ENCODE data around the gene EZR. TPM values are rescaled to one million over a fixed set of nuclear protein-coding genes. Genes with fewer than 3 reads are reported as not detected.

The EZR gene
- total RNA-seq, 4 donors from 2014 or later, result 88.0 to 190 (median 177) TPM

DNA sequence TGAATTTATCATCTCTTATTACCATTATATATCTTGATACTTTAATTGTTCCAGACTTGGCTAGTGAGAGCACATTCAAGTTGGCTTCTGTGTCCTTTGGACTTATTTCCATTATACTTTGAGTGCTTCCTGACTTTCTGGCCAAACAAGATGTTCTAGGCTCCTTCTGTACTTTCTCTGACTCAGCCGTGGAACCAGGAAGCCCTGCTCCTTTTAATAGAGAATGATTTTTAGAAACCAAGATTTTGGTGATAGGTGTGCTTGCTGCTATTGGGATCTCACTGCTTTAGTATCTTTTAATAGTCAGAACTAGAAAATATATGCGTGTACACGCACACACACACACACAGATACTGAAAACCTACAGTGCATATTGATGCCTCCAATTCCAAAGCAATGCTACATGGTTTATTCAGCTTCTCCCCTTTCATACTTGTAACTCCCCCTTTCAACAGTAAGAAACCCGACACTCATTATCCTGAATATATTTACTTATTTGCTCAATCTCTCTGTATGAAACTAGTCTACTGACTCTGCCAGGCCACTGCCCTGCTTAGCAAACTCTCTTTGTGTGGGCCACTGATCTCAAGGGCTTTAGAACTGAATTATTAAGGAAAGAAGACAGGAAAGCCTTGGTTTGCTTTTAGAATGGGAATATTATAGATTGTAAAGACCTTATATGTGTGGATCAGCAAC, 42.7 kb upstream of the EZR start:
- Histone ChIP-seq H3K4me1 (no peaks in the 10 kb centered on the region), H3K9me3 (no peaks in the 10 kb centered on the region), H3K36me3 (no peaks in the 10 kb centered on the region), H3K4me3 (no peak overlapping the region), H3K27me3 (no peaks in the 10 kb centered on the region), H3K27ac (no peak overlapping the region)
- no peak for ATAC-seq
- 82 to 97% methylated on average over 3 to 4 of the region's 4 CpGs for WGBS, 2 donors (ENCODE audit: low coverage in 1 of 2)
- TF ChIP-seq POLR2AphosphoS5 (IDR thresholded peaks at IDR 0.05) (no peak), POLR2A (IDR thresholded peaks at IDR 0.05) (no peak), EP300 (IDR thresholded peaks at IDR 0.05) (no peak)
- TF ChIP-seq, protein P1, sequence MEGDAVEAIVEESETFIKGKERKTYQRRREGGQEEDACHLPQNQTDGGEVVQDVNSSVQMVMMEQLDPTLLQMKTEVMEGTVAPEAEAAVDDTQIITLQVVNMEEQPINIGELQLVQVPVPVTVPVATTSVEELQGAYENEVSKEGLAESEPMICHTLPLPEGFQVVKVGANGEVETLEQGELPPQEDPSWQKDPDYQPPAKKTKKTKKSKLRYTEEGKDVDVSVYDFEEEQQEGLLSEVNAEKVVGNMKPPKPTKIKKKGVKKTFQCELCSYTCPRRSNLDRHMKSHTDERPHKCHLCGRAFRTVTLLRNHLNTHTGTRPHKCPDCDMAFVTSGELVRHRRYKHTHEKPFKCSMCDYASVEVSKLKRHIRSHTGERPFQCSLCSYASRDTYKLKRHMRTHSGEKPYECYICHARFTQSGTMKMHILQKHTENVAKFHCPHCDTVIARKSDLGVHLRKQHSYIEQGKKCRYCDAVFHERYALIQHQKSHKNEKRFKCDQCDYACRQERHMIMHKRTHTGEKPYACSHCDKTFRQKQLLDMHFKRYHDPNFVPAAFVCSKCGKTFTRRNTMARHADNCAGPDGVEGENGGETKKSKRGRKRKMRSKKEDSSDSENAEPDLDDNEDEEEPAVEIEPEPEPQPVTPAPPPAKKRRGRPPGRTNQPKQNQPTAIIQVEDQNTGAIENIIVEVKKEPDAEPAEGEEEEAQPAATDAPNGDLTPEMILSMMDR (IDR thresholded peaks at IDR 0.05), result no peak

DNA sequence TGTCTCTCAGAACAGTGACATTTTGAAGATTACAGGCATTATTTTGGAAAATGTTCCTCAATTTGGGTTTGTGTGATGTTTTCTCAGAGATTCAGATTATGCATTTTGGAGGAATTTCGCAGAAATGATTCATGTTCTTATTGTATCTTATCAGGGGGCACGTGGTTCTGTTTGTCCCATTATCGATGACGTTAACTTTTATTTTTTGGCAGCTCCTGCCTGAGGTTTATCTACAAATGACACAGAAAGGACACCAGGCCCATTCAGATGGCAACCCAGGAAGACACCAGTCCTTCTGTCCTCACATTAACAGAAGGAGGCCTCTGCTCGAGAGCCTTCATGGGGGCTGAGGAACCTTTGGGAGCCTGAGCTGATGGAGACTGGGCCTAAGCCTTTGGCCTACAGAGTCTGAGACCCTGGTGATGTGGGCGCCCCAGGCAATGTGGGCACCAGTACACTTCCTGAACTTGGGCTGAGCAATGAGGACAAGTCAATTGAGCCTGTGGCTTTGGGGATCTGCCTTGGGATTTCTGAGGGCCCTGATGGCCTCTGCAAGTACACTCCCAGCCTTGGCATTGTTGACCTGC, 41.2 kb upstream of the EZR start:
- no peak overlapping the region for H3K4me3 ChIP-seq
- no peaks in the 10 kb centered on the region for H3K36me3 ChIP-seq
- 86 to 96% methylated on average over 4 to 5 of the region's 6 CpGs for WGBS, 2 donors (ENCODE audit: low coverage in 1 of 2)
- ATAC-seq, result no peak
- no peaks in the 10 kb centered on the region for H3K9me3 ChIP-seq
- H3K27ac ChIP-seq, result no peak overlapping the region
- no peak for TF ChIP-seq POLR2AphosphoS5 (IDR thresholded peaks at IDR 0.05)
- TF ChIP-seq, protein P1 (IDR thresholded peaks at IDR 0.05), result no peak
- TF ChIP-seq POLR2A (IDR thresholded peaks at IDR 0.05), result no peak
- no peak for TF ChIP-seq EP300 (IDR thresholded peaks at IDR 0.05)
- peaks cover 0 to 9% (median 0%) of the 10 kb centered on the region in 3 donors for H3K4me1 ChIP-seq
- H3K27me3 ChIP-seq, result no peaks in the 10 kb centered on the region

DNA sequence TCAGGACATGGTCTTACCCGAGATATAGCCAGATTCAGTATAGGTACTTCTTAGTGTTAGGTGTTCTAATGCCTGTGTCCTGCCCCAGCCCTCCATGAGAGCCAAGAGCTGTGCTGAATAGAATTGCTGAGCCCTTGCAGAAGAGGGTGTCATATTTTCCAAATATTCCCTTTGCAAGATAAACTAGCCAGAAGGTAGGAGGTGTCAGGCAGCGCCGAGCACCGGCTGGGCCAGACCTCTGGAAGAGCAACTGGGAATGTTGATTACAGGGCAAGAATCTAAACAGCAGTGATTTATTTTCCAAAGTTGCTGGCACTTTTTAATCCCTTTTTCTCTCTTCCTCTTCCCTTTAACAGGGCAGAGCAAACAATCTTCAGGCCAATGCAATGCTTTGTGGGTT, 37.1 kb upstream of the EZR start:
- H3K27ac ChIP-seq, result peak overlapping the region; percentile 30 to 81 (median 68)
- no peak for ATAC-seq
- 29 to 67% methylated on average over 1 to 4 of the region's 4 CpGs for WGBS, 2 donors (ENCODE audit: low coverage in 1 of 2)
- TF ChIP-seq POLR2A (IDR thresholded peaks at IDR 0.05) (no peak), POLR2AphosphoS5 (IDR thresholded peaks at IDR 0.05) (no peak), EP300 (IDR thresholded peaks at IDR 0.05) (no peak)
- TF ChIP-seq, protein P1 (IDR thresholded peaks at IDR 0.05), result no peak
- no peak overlapping the region for H3K4me3 ChIP-seq
- H3K4me1 ChIP-seq, result peaks cover 0 to 36% (median 13%) of the 10 kb centered on the region in 3 donors
- H3K27me3 ChIP-seq, result no peaks in the 10 kb centered on the region
- H3K9me3 ChIP-seq, result no peaks in the 10 kb centered on the region
- H3K36me3 ChIP-seq, result no peaks in the 10 kb centered on the region

DNA sequence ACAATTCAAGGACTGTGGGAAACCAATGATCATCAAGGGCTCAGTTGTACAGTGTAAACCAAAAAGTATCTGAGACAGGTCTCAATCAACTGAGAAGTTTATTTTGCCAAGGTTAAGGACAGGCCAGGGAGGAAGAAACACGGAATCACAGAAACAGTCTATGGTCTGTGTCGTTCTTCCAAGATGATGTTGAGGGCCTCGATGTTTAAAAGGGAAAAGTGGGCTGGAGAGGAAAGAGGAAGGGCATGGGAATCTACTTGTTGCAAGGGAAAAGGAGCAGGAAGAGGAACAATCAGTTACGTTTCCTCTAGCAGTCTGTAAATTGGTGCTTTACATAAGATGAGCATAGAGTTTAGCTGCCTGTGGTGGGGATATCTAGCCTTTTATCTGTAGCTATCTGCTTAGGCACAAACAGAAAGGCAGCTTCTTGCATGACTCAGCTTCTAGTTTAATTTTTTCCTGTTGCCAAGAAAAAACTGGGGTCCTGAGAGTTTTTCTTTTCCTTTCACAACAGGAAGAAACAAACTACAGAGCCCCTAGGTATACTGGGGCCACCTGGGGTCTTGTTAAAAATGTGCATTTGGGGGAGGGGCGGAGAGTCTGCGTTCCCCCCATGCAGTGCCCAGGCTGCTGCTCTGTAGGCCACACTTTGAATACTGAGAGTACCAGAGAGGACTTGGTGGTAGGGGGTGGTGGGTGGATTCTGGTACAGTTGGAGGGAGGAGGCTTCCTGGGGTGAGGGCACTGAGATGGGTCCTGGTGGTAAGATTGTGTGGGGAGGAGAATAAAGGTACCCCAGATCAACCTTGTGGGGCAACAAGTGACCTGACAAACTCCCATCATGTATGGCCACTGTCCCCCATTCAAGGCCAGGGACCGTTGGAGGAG, 35.3 kb upstream of the EZR start:
- ATAC-seq, result no peak
- H3K27ac ChIP-seq, result peak overlapping the region in 3 of 4 donors; percentile 38 to 81 (median 68)
- H3K4me1 ChIP-seq, result peaks cover 4 to 54% (median 21%) of the 10 kb centered on the region in 3 donors
- 68 to 81% methylated on average over 6 to 7 of the region's 7 CpGs for WGBS, 2 donors (ENCODE audit: low coverage in 1 of 2)
- no peaks in the 10 kb centered on the region for H3K9me3 ChIP-seq
- no peak overlapping the region for H3K4me3 ChIP-seq
- no peaks in the 10 kb centered on the region for H3K27me3 ChIP-seq
- TF ChIP-seq POLR2A (IDR thresholded peaks at IDR 0.05) (no peak), POLR2AphosphoS5 (IDR thresholded peaks at IDR 0.05) (no peak), EP300 (IDR thresholded peaks at IDR 0.05) (no peak)
- TF ChIP-seq, protein P1 (IDR thresholded peaks at IDR 0.05), result no peak
- no peaks in the 10 kb centered on the region for H3K36me3 ChIP-seq
